H1 (cell line): ENCODE results near the gene ABHD17B. TPM values are rescaled to one million over a fixed set of nuclear protein-coding genes. Genes with fewer than 3 reads are reported as not detected.

ENCODE experiments used
- CTCF ChIA-PET: fragments of 300-600 bp; sonication (Branson Sonifier 250); formaldehyde crosslinking; loops from one replicate; lab custom pipeline; 2021; ENCODE audit not compliant: partially characterized antibody; lab: Charles Lee
- POLR2A ChIA-PET: fragments of 300-600 bp; sonication (Branson Sonifier 250); formaldehyde crosslinking; loops from one replicate; lab custom pipeline; 2021; ENCODE audit warnings: inconsistent platforms; ENCODE audit not compliant: partially characterized antibody; lab: Charles Lee
- DNase-seq, 2 experiments: peaks; one replicate each; pipeline versions ENCODE4 v3.0.0 to v3.0.0-alpha.2; 2010 to 2022; ENCODE audit warnings: low spot score in 2 of 2, low read depth in 1 of 2, mixed read lengths in 1 of 2
- FAIRE-seq: peaks from 2 replicates; lab custom pipeline; 2011; peaks lifted over from hg19 to GRCh38; lab: Jason Lieb, UNC
- H2AFZ ChIP-seq: 2 replicates; pipeline ENCODE4 v1.8.1; 2012; ENCODE audit warnings: low read length, inconsistent platforms
- H2AK5ac ChIP-seq: 2 replicates; pipeline ENCODE4 v1.6.1; 2013; ENCODE audit warnings: low read depth, low read length
- H2BK120ac ChIP-seq: replicated peaks from 2 replicates; pipeline ENCODE3; 2013; ENCODE audit warnings: low read depth, low read length, inconsistent platforms
- H2BK12ac ChIP-seq: 2 replicates; pipeline ENCODE4 v1.6.1; 2013; ENCODE audit warnings: low read depth, low read length
- H2BK15ac ChIP-seq: 2 replicates; pipeline ENCODE4 v1.6.1; 2013; ENCODE audit warnings: low read length
- H2BK20ac ChIP-seq: 2 replicates; pipeline ENCODE4 v1.6.1; 2013; ENCODE audit warnings: low read length
- H2BK5ac ChIP-seq: 2 replicates; pipeline ENCODE4 v1.6.1; 2013; ENCODE audit warnings: low read depth, low read length
- H3K14ac ChIP-seq: 2 replicates; pipeline ENCODE4 v1.6.1; 2013; ENCODE audit warnings: inconsistent platforms; ENCODE audit not compliant: insufficient read length
- H3K18ac ChIP-seq: 2 replicates; pipeline ENCODE4 v1.6.1; 2013; ENCODE audit warnings: low read length; ENCODE audit errors: extremely low read depth
- H3K23ac ChIP-seq: 2 replicates; pipeline ENCODE4 v1.6.1; 2013; ENCODE audit warnings: inconsistent platforms; ENCODE audit not compliant: insufficient read length
- H3K23me2 ChIP-seq: 2 replicates; pipeline ENCODE4 v1.6.1; 2013; ENCODE audit warnings: low read depth, low read length
- H3K27ac ChIP-seq: 2 replicates; pipeline ENCODE4 v1.6.1; 2011; ENCODE audit warnings: low read depth, low read length, inconsistent platforms
- H3K27me3 ChIP-seq, 4 experiments: replicated peaks in 1 of 4; 1 replicate in 1 of 4; 2 replicates in 3 of 4; pipeline versions ENCODE4 v1.6.1 to v1.8.1; 2011 to 2013; ENCODE audit warnings: low read length in 3 of 4, mild to moderate bottlenecking in 3 of 4, inconsistent platforms in 2 of 4, mixed read lengths in 2 of 4, moderate library complexity in 1 of 4; ENCODE audit not compliant: control insufficient read depth in 3 of 4, insufficient read depth in 3 of 4; ENCODE audit errors: extremely low read depth in 1 of 4
- H3K36me3 ChIP-seq, 4 experiments: 2 replicates each; pipeline versions ENCODE4 v1.6.1 to v1.8.1; 2011 to 2013; ENCODE audit warnings: mild to moderate bottlenecking in 4 of 4, low read length in 3 of 4, moderate library complexity in 2 of 4, control low read depth in 1 of 4, inconsistent platforms in 1 of 4; ENCODE audit not compliant: insufficient read depth in 4 of 4, control insufficient read depth in 2 of 4
- H3K4ac ChIP-seq: replicated peaks from 2 replicates; pipeline ENCODE3; 2013; ENCODE audit warnings: low read length, low read depth, mixed read lengths, inconsistent platforms; ENCODE audit not compliant: insufficient read length
- H3K4me1 ChIP-seq, 4 experiments: replicated peaks in 1 of 4; 1 replicate in 1 of 4; 2 replicates in 3 of 4; pipeline versions ENCODE4 v1.6.1 to v1.8.1; 2011 to 2013; ENCODE audit warnings: low read length in 3 of 4, inconsistent platforms in 2 of 4, mixed read lengths in 1 of 4; ENCODE audit not compliant: insufficient read depth in 4 of 4, control insufficient read depth in 3 of 4
- H3K4me2 ChIP-seq, 2 experiments: 2 replicates each; pipeline versions ENCODE4 v1.6.1 to v1.8.1; 2011 to 2013; ENCODE audit warnings: low read depth in 2 of 2, low read length in 2 of 2, control low read depth in 1 of 2, inconsistent platforms in 1 of 2, mild to moderate bottlenecking in 1 of 2; ENCODE audit not compliant: insufficient read depth in 1 of 2
- H3K4me3 ChIP-seq, 4 experiments: fragments of 200-600, 300-600 bp in 1 of 4; sonication (generic), shearing (Covaris generic), sonication (Bioruptor Twin) in 1 of 4; 2 replicates each; pipeline versions ENCODE4 v1.5.1 to v1.8.1; 2011 to 2016; ENCODE audit warnings: low read length in 4 of 4, low read depth in 3 of 4, control low read depth in 2 of 4, inconsistent platforms in 2 of 4, mild to moderate bottlenecking in 2 of 4, mixed read lengths in 1 of 4, moderate library complexity in 1 of 4; ENCODE audit not compliant: insufficient read depth in 2 of 4; ENCODE audit errors: extremely low read depth in 1 of 4
- H3K56ac ChIP-seq: replicated peaks from 2 replicates; pipeline ENCODE3; 2013; ENCODE audit warnings: low read depth, mild to moderate bottlenecking, mixed read lengths, low read length, inconsistent platforms; ENCODE audit not compliant: insufficient read length
- H3K79me1 ChIP-seq: 2 replicates; pipeline ENCODE4 v1.6.1; 2013; ENCODE audit warnings: low read depth, low read length, control low read depth
- H3K79me2 ChIP-seq, 2 experiments: 2 replicates each; pipeline versions ENCODE4 v1.6.1 to v1.8.1; 2012 to 2013; ENCODE audit warnings: low read length in 2 of 2, mild to moderate bottlenecking in 2 of 2, inconsistent platforms in 1 of 2; ENCODE audit not compliant: insufficient read depth in 2 of 2, control insufficient read depth in 1 of 2
- H3K9ac ChIP-seq, 4 experiments: replicated peaks in 1 of 4; 1 replicate in 1 of 4; 2 replicates in 3 of 4; pipeline versions ENCODE4 v1.6.1 to v1.8.1; 2011 to 2013; ENCODE audit warnings: low read depth in 3 of 4, low read length in 3 of 4, control low read depth in 2 of 4, mild to moderate bottlenecking in 2 of 4, moderate library complexity in 2 of 4, inconsistent platforms in 1 of 4; ENCODE audit errors: extremely low read depth in 1 of 4
- H3K9me3 ChIP-seq, 2 experiments: 2 replicates each; pipeline versions ENCODE4 v1.6.1 to v1.8.1; 2012 to 2013; ENCODE audit warnings: mild to moderate bottlenecking in 2 of 2, moderate library complexity in 2 of 2, control low read depth in 1 of 2, inconsistent platforms in 1 of 2, low read depth in 1 of 2, low read length in 1 of 2, mixed read lengths in 1 of 2; ENCODE audit not compliant: insufficient read depth in 2 of 2
- H4K20me1 ChIP-seq, 2 experiments: replicated peaks in 1 of 2; 2 replicates each; pipeline versions ENCODE3 to v1.8.1; 2011 to 2013; ENCODE audit warnings: inconsistent platforms in 2 of 2, low read length in 2 of 2, mild to moderate bottlenecking in 1 of 2; ENCODE audit not compliant: insufficient read depth in 2 of 2, control insufficient read depth in 1 of 2
- H4K5ac ChIP-seq: 2 replicates; pipeline ENCODE4 v1.6.1; 2013; ENCODE audit warnings: low read length, low read depth, mixed read lengths, inconsistent platforms; ENCODE audit not compliant: insufficient read length
- H4K8ac ChIP-seq: 2 replicates; pipeline ENCODE4 v1.8.0; 2013; ENCODE audit warnings: mild to moderate bottlenecking, moderate library complexity, low read length, inconsistent platforms; ENCODE audit not compliant: insufficient read depth; ENCODE audit errors: extremely low read depth
- H4K91ac ChIP-seq: replicated peaks from 2 replicates; pipeline ENCODE3; 2013; ENCODE audit warnings: low read length, mixed read lengths, inconsistent platforms; ENCODE audit not compliant: insufficient read length
- BCL11A ChIP-seq, 2 experiments: IDR thresholded peaks; one replicate each; pipeline ENCODE4 v1.6.1; 2011; ENCODE audit warnings: low read depth in 2 of 2, low read length in 2 of 2, mild to moderate bottlenecking in 2 of 2
- CBX8 ChIP-seq: fragments of 300-800, 300-1000 bp; sonication (generic); IDR thresholded peaks from 2 replicates; pipeline ENCODE4 v1.7.1; 2016; ENCODE audit warnings: low read depth, low read length, borderline replicate concordance
- EZH2 ChIP-seq: fragments of 200-600 bp; sonication (generic); IDR thresholded peaks from 2 replicates; pipeline ENCODE4 v1.7.1; 2012; ENCODE audit warnings: low read depth, mild to moderate bottlenecking, moderate library complexity, low read length, inconsistent platforms; ENCODE audit not compliant: severe bottlenecking
- GABPA ChIP-seq: IDR thresholded peaks from 2 replicates; pipeline ENCODE4 v1.6.1; 2011; ENCODE audit warnings: mild to moderate bottlenecking, low read length, moderate library complexity, borderline replicate concordance; ENCODE audit not compliant: insufficient read depth
- POU5F1 ChIP-seq: IDR thresholded peaks from 2 replicates; pipeline ENCODE4 v1.6.1; 2011; ENCODE audit warnings: low read depth, mild to moderate bottlenecking, low read length, moderate library complexity
- RAD21 ChIP-seq, 2 experiments: IDR thresholded peaks in 1 of 2; conservative IDR thresholded peaks in 1 of 2; 2 replicates each; pipeline ENCODE4 v1.6.1; 2011; ENCODE audit warnings: low read depth in 2 of 2, low read length in 2 of 2, improper control_type of control experiment in 1 of 2, inconsistent platforms in 1 of 2, mild to moderate bottlenecking in 1 of 2, moderate library complexity in 1 of 2
- RFX5 ChIP-seq: IDR thresholded peaks from 2 replicates; pipeline ENCODE4 v1.6.1; 2011; ENCODE audit warnings: low read depth, low read length, improper control_type of control experiment, borderline replicate concordance
- RNF2 ChIP-seq: fragments of 200-900, 300-1000 bp; sonication (generic); IDR thresholded peaks from 2 replicates; pipeline ENCODE4 v1.7.1; 2016; ENCODE audit warnings: borderline replicate concordance, low read depth, mild to moderate bottlenecking, antibody characterized with exemption, low read length; ENCODE audit not compliant: poor library complexity, severe bottlenecking; ENCODE audit errors: missing control alignments
- SP4 ChIP-seq: IDR thresholded peaks from 2 replicates; pipeline ENCODE4 v1.6.1; 2012; ENCODE audit warnings: low read length, inconsistent platforms
- TAF1 ChIP-seq: IDR thresholded peaks from 2 replicates; pipeline ENCODE4 v1.6.1; 2011; ENCODE audit warnings: mild to moderate bottlenecking, low read depth, low read length
- YY1 ChIP-seq: IDR thresholded peaks from 2 replicates; pipeline ENCODE4 v1.6.1; 2011; ENCODE audit warnings: low read depth, mild to moderate bottlenecking, low read length
- WGBS, 2 experiments: shearing (Covaris generic) in 1 of 2; methylation state at CpG; one replicate each; pipeline versions ENCODE4 v1.1.6 to v1.1.7; 2013 to 2015; ENCODE audit warnings: low lambda C conversion rate in 2 of 2, mixed read lengths in 2 of 2, inconsistent platforms in 1 of 2, low coverage in 1 of 2, missing lambda C conversion rate in 1 of 2; ENCODE audit not compliant: insufficient replicate concordance in 2 of 2, insufficient coverage in 1 of 2, insufficient read length in 1 of 2; ENCODE audit errors: extremely low coverage in 1 of 2, missing lambda C conversion rate in 1 of 2; 5-methylcytosine and 5-hydroxymethylcytosine counted together
- polyA plus RNA-seq, 7 experiments: library from polyadenylated mRNA; depleted of rRNA in 3 of 7; stranded (reverse) in 5 of 7; unstranded in 2 of 7; fragments of >200 nt in 5 of 7; fragments of 200-250 nt in 2 of 7; gene quantifications; 1 replicate in 5 of 7; 2 replicates in 1 of 7; 4 replicates in 1 of 7; pipeline versions ENCODE4 v1.2.1 to v1.2.3, GENCODE V29; 2011 to 2013; ENCODE audit warnings: missing spikeins in 2 of 7, mixed read lengths in 2 of 7
- total RNA-seq: library from RNA; stranded (reverse); fragmentation: NEBNext Ultra II Directional; extraction: Animal tissue kit (Norgen Biotek cat#: 25700); gene quantifications from 2 replicates; pipeline ENCODE4 v1.2.1, GENCODE V29; 2021
- TF ChIP-seq, protein P1 (sequence below): IDR thresholded peaks from 2 replicates; pipeline ENCODE4 v1.6.1; 2011; ENCODE audit warnings: low read length, improper control_type of control experiment

The ABHD17B gene
- total and polyA plus RNA-seq, 2 of the 8 experiments (the other 6 are each of a cell fraction or from before 2014, with no cell fraction given), result 37.2 to 60.8 TPM

DNA sequence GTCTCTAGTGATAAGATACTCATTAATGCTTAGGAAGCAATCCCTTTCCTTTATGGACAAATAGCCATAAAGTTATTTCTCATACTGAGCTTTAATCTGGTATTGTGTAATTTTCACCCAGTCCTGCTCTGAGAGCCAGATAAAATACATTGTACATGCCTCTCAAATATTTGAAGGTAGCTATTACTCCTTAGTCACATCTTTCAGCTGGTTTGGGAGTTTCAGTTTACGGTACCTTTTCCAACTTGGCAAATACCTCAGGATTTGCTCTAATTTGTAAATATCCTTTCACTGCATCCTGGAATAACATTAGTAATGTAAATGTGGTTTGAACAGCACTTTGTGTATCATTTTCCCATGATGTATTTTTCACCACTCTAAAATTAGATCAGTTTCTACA is 47.4 kb downstream of the ABHD17B start:
- POLR2A ChIA-PET, result interaction anchor here (0.6 to 1.4 kb wide), 7 partner anchors 11 to 134 kb away, joined by 3 to 5 read pairs (median 4); partner anchors contain the start of genes ABHD17B and C9orf85
- WGBS, 2 experiments, result 100% methylated on average over 1 of the region's 1 CpG; no CpG with 5 or more reads in 1 of the 2 experiments
- DNase-seq (no peak), FAIRE-seq (no peak)
- Histone ChIP-seq H3K79me2 (peaks cover 0 to 20% of the 10 kb centered on the region in 2 experiments; a peak in 2 of 4 replicates), H3K4me1 (no peaks in the 10 kb centered on the region; a peak in 1 of 7 replicates), H3K56ac (no peak overlapping the region), H3K4ac (no peak overlapping the region), H3K14ac (no peak overlapping the region), H3K23ac (no peak overlapping the region), H3K23me2 (no peaks in the 10 kb centered on the region), H2BK12ac (no peak overlapping the region), H3K79me1 (no peaks in the 10 kb centered on the region), H3K18ac (no peak overlapping the region), H2AFZ (no peak overlapping the region), H4K20me1 (no peaks in the 10 kb centered on the region), H3K36me3 (peaks cover 0 to 43% (median 8%) of the 10 kb centered on the region in 4 experiments; a peak in 6 of 8 replicates), H2BK15ac (no peak overlapping the region), H2BK20ac (no peak overlapping the region), H3K9me3 (no peaks in the 10 kb centered on the region; a peak in 1 of 4 replicates), H3K4me3 (no peak overlapping the region), H3K9ac (no peak overlapping the region), H3K27me3 (no peaks in the 10 kb centered on the region), H4K5ac (no peak overlapping the region), H2AK5ac (no peak overlapping the region), H4K91ac (no peak overlapping the region), H4K8ac (no peak overlapping the region), H3K4me2 (no peak overlapping the region), H2BK120ac (no peak overlapping the region), H3K27ac (no peak overlapping the region), H2BK5ac (no peak overlapping the region)
- CTCF ChIA-PET, result interaction anchor here (1.0 kb wide), 1 partner anchor 24 kb away, joined by 3 read pairs; no protein-coding TSS in a partner anchor
- TF ChIP-seq RAD21 (IDR thresholded peaks at IDR 0.05 in 1 of 2, conservative IDR thresholded peaks at IDR 0.05 in 1 of 2; ENCODE audit: low read depth in 2 of 2, low read length in 2 of 2) (no peak), RNF2 (no peak), GABPA (no peak), SP4 (no peak), YY1 (no peak), EZH2 (no peak), TAF1 (no peak), CBX8 (no peak), RFX5 (no peak), BCL11A (IDR thresholded peaks at IDR 0.05; ENCODE audit: low read depth in 2 of 2, low read length in 2 of 2) (no peak), POU5F1 (no peak)
- TF ChIP-seq, protein P1, sequence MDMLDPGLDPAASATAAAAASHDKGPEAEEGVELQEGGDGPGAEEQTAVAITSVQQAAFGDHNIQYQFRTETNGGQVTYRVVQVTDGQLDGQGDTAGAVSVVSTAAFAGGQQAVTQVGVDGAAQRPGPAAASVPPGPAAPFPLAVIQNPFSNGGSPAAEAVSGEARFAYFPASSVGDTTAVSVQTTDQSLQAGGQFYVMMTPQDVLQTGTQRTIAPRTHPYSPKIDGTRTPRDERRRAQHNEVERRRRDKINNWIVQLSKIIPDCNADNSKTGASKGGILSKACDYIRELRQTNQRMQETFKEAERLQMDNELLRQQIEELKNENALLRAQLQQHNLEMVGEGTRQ, result no peak
